Measurements from ENCODE around the gene ARHGAP22. TPM values are rescaled to one million over a fixed set of nuclear protein-coding genes. Genes with fewer than 3 reads are reported as not detected.
A peak's percentile ranks its signal among the peaks of the same experiment; 100 is the strongest.

Gene ARHGAP22
- total RNA-seq, 1 donor from 2014 or later = 3.4 TPM

GRCh38 chr10:48568131-48568530 is 36.7 kb downstream of the ARHGAP22 start:
- no peak for ATAC-seq
- intact Hi-C loops (cut with micrococcal nuclease) = no loop called here
- DNase-seq = no peak

- intact Hi-C loops (cut with micrococcal nuclease) = no loop called here
- ATAC-seq (no peak), DNase-seq (no peak)
These were observed 37.5 kb downstream of the ARHGAP22 start for GRCh38 chr10:48567346-48567745.

GRCh38 chr10:48564466-48565160 is 40.3 kb downstream of the ARHGAP22 start:
- intact Hi-C loops (cut with micrococcal nuclease) = no loop called here
- DNase-seq (no peak), ATAC-seq (no peak)

GRCh38 chr10:48557511-48558123 is 47.3 kb downstream of the ARHGAP22 start:
- DNase-seq = no peak
- intact Hi-C loops (cut with micrococcal nuclease) = loop anchor here (10.0 kb wide), 1 partner anchor 47 kb away; the partner anchor contains the start of gene ARHGAP22
- no peak for ATAC-seq

- ATAC-seq (no peak), DNase-seq (no peak)
- intact Hi-C loops (cut with micrococcal nuclease) = loop anchor here (10.0 kb wide), 1 partner anchor 48 kb away; the partner anchor contains the start of gene ARHGAP22
These were observed 48.2 kb downstream of the ARHGAP22 start for GRCh38 chr10:48556713-48557112.

GRCh38 chr10:48556065-48556464 is 48.8 kb downstream of the ARHGAP22 start:
- intact Hi-C loops (cut with micrococcal nuclease) = loop anchor here (10.0 kb wide), 1 partner anchor 49 kb away; the partner anchor contains the start of gene ARHGAP22
- no peak for DNase-seq
- ATAC-seq = no peak

- ATAC-seq (no peak), DNase-seq (no peak)
- intact Hi-C loops (cut with micrococcal nuclease) = loop anchor here (10.0 kb wide), 1 partner anchor 49 kb away; the partner anchor contains the start of gene ARHGAP22
These were observed 49.4 kb downstream of the ARHGAP22 start for GRCh38 chr10:48555310-48556042.

GRCh38 chr10:48554656-48555055 is 50.2 kb downstream of the ARHGAP22 start:
- intact Hi-C loops (cut with micrococcal nuclease) = loop anchor here (10.0 kb wide), 1 partner anchor 50 kb away; the partner anchor contains the start of gene ARHGAP22
- ATAC-seq (peak; percentile 77), DNase-seq (peak; percentile 45)

GRCh38 chr10:48554246-48554645 is 50.6 kb downstream of the ARHGAP22 start:
- peak; percentile 78 for ATAC-seq
- intact Hi-C loops (cut with micrococcal nuclease) = loop anchor here (10.0 kb wide), 1 partner anchor 51 kb away; the partner anchor contains the start of gene ARHGAP22
- DNase-seq = no peak

- DNase-seq (no peak), ATAC-seq (no peak)
- intact Hi-C loops (cut with micrococcal nuclease) = loop anchor here (10.0 kb wide), 1 partner anchor 52 kb away; the partner anchor contains the start of gene ARHGAP22
These were observed 51.8 kb downstream of the ARHGAP22 start for GRCh38 chr10:48552946-48553564.

- intact Hi-C loops (cut with micrococcal nuclease) = loop anchor here (10.0 kb wide), 1 partner anchor 53 kb away; the partner anchor contains the start of gene ARHGAP22
- ATAC-seq = peak; percentile 62
- DNase-seq = peak; percentile 54
These were observed 52.8 kb downstream of the ARHGAP22 start for GRCh38 chr10:48551861-48552591.

GRCh38 chr10:48550977-48551376 is 53.9 kb downstream of the ARHGAP22 start:
- intact Hi-C loops (cut with micrococcal nuclease) = loop anchor here (10.0 kb wide), 1 partner anchor 54 kb away; the partner anchor contains the start of gene ARHGAP22
- ATAC-seq (no peak), DNase-seq (no peak)

- intact Hi-C loops (cut with micrococcal nuclease) = loop anchor here (10.0 kb wide), 1 partner anchor 55 kb away; the partner anchor contains the start of gene ARHGAP22
- DNase-seq = no peak
- ATAC-seq = no peak
These were observed 54.7 kb downstream of the ARHGAP22 start for GRCh38 chr10:48550071-48550691.

GRCh38 chr10:48549236-48549635 is 55.6 kb downstream of the ARHGAP22 start:
- DNase-seq (no peak), ATAC-seq (no peak)
- intact Hi-C loops (cut with micrococcal nuclease) = no loop called here

- intact Hi-C loops (cut with micrococcal nuclease) = no loop called here
- DNase-seq = no peak
- no peak for ATAC-seq
These were observed 56.2 kb downstream of the ARHGAP22 start for GRCh38 chr10:48548531-48549135.

GRCh38 chr10:48547981-48548380 is 56.9 kb downstream of the ARHGAP22 start:
- intact Hi-C loops (cut with micrococcal nuclease) = no loop called here
- ATAC-seq (no peak), DNase-seq (no peak)

GRCh38 chr10:48547061-48547895 is 57.6 kb downstream of the ARHGAP22 start:
- intact Hi-C loops (cut with micrococcal nuclease) = no loop called here

More at GRCh38 chr10:48547061-48547895, 57.6 kb downstream of the ARHGAP22 start:
- DNase-seq = no peak
- no peak for ATAC-seq
